Right cardiac atrium (tissue), 5 donors: ENCODE measurements around the gene BTK. TPM values are rescaled to one million over a fixed set of nuclear protein-coding genes. Genes with fewer than 3 reads are reported as not detected.
"Not testable (repeated sequence)": the region's sequence is repeated elsewhere in the genome, so short reads cannot be mapped to it uniquely, and the experiment has no call there.

Experiments
- ATAC-seq, 2 donors: fragments of 200-7000 bp; cut with Tn5 transposase; one replicate each; pipeline versions ENCODE4 v1.8.0 to v1.9.1; 2020; ENCODE audit warnings: moderate library complexity in 2 of 2, mild to moderate bottlenecking in 1 of 2
- DNase-seq, 3 donors: peaks; one replicate each; pipeline ENCODE4 v3.0.0-alpha.2; 2020
- H3K27ac ChIP-seq: one replicate; pipeline ENCODE4 v1.5.1; 2013; ENCODE audit warnings: mild to moderate bottlenecking, low read length, control low read depth, moderate library complexity
- H3K27me3 ChIP-seq: one replicate; pipeline ENCODE4 v1.6.1; 2013; ENCODE audit not compliant: control insufficient read depth, insufficient read depth
- H3K4me1 ChIP-seq: one replicate; pipeline ENCODE4 v1.6.1; 2013; ENCODE audit warnings: low read length; ENCODE audit not compliant: control insufficient read depth, insufficient read depth
- H3K4me3 ChIP-seq: one replicate; pipeline ENCODE4 v1.5.1; 2013; ENCODE audit warnings: low read length, control low read depth
- H3K9me3 ChIP-seq: one replicate; pipeline ENCODE4 v1.6.1; 2013; ENCODE audit warnings: low read length; ENCODE audit not compliant: control insufficient read depth
- WGBS: extraction: QIAGEN DNeasy Blood & Tissue Kit; methylation state at CpG from one replicate; pipeline ENCODE4 v1.1.7; 2013; 5-methylcytosine and 5-hydroxymethylcytosine counted together
- intact Hi-C, 4 donors: fragments of 100-400 bp; cut with DNase I; formaldehyde crosslinking; loops; one replicate each; pipeline versions ENCODE4 v1.11.0 to v1.14.0; 2022 to 2023
- polyA plus RNA-seq: library from polyadenylated mRNA; stranded (reverse); fragments of 200-250 nt; gene quantifications from one replicate; pipeline ENCODE4 v1.2.3, GENCODE V29; 2013
- total RNA-seq, 4 donors: library from RNA; stranded (reverse); fragmentation: NEBNext Ultra II Directional; extraction: Animal tissue kit (Norgen Biotek cat#: 25700); gene quantifications; one replicate each; pipeline ENCODE4 v1.2.1, GENCODE V29; 2021
- donor health status: healthy with polysubstance abuse.
- donor health status: DM: no; HTN: yes; CAD: no.
- donor health status: DM: no; HTN: no; CAD: no.
- donor health status: DM: no; HTN: yes; CAD: no; lungs with severe emphysema.
- donor health status: DM: yes; HTN: yes; CAD: no.

BTK gene
- total and polyA plus RNA-seq, 5 donors = 0.88 to 3.6 (median 3.0) TPM

DNA sequence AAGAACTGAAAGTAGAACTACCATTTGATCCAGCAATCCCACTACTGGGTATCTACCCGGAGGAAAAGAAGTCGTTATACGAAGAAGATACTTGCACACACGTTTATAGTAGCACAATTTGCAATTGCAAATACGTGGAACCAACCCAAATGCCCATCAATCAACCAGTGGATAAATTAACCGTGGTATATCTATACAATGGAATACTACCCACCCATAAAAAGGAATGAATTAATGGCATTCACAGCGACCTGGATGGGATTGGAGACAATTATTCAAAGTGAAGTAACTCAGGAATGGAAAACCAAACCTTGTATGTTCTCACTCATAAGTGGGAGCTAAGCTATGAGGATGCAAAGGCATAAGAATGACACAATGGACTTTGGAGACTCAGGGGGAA, 51.7 kb downstream of the BTK start:
- intact Hi-C loops, H3K27ac ChIP-seq, H3K4me3 ChIP-seq, DNase-seq, H3K9me3 ChIP-seq, ATAC-seq, H3K27me3 ChIP-seq, H3K4me1 ChIP-seq: not testable (repeated sequence)
- 68% methylated on average over 7 of the region's 7 CpGs for WGBS

DNA sequence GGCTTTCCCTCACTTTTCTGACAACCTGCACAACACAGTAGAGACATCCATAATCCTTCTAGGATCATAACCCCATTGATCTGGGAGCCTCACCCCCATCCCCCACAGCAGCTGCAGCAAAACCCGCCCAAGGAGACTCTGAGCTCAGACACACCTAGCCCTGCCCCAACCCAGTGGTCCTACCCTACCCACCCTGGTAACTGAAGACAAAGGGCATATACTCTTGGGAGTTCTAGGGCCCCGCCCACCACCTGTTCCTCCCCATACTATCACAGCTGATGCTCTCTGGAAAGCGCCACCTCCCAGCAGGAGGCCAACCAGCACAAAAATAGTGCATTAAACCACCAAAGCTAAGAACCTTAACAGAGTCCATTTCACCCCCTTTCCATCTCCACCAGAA, 59.4 kb downstream of the BTK start:
- H3K4me1 ChIP-seq, intact Hi-C loops, ATAC-seq, H3K4me3 ChIP-seq, H3K27me3 ChIP-seq, H3K27ac ChIP-seq, H3K9me3 ChIP-seq, DNase-seq: not testable (repeated sequence)
- 86% methylated on average over 3 of the region's 3 CpGs for WGBS

DNA sequence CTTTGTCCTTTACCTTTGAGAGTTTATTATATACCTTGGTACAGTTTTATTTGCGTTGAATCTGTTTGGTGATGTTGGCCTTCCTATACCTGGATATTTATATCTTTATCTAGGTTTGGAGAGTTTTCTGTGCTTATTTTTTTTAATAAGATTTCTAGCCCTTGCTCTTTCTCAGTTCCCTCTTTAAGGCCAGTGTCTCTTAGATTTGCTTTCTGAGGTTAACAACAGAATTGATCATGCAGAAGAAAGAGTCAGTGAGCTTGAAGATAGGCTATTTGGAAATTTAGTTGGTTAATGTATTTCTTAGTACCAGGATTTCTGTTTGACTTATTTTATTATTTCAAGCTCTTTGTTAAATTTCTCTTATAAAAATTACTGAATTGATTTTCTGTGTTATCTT, 82.2 kb downstream of the BTK start:
- Histone ChIP-seq H3K27me3 (no peaks in the 10 kb centered on the region), H3K4me1 (no peaks in the 10 kb centered on the region), H3K27ac (no peak overlapping the region), H3K9me3 (no peaks in the 10 kb centered on the region), H3K4me3 (no peak overlapping the region)
- no peak for ATAC-seq
- DNase-seq = no peak
- intact Hi-C loops = no loop called here
- 96% methylated on average over 1 of the region's 1 CpG for WGBS

Other genes starting within 250 kb of the BTK start
- gene DRP2, start 166.4 kb downstream of the BTK start, total RNA-seq = under 1 TPM; 0.03 to 0.17 (median 0.13) TPM
- gene DRP2, start 166.4 kb downstream of the BTK start, polyA plus RNA-seq = 0.27 TPM
- gene TAF7L, start 94.9 kb downstream of the BTK start, total RNA-seq = not detected
- not detected for gene TAF7L, start 94.9 kb downstream of the BTK start, polyA plus RNA-seq
- gene TIMM8A, start 37.4 kb downstream of the BTK start, total RNA-seq = 10 to 100 TPM; 14.4 to 20.3 (median 19.1) TPM
- 12.9 TPM for gene TIMM8A, start 37.4 kb downstream of the BTK start, polyA plus RNA-seq
- 100 to 1,000 TPM in 2 of 4 donors, 10 to 100 TPM in 2; 71.2 to 109 (median 99.8) TPM for gene RPL36A, start 4.8 kb upstream of the BTK start, total RNA-seq
- gene RPL36A, start 4.8 kb upstream of the BTK start, polyA plus RNA-seq = 1,005 TPM
- gene GLA, start 21.7 kb upstream of the BTK start, total RNA-seq = 10 to 100 TPM; 10.4 to 20.5 (median 17.9) TPM
- 20.7 TPM for gene GLA, start 21.7 kb upstream of the BTK start, polyA plus RNA-seq
- gene HNRNPH2, start 22.0 kb upstream of the BTK start, total RNA-seq = 10 to 100 TPM; 54.6 to 69.4 (median 58.8) TPM
- 53.3 TPM for gene HNRNPH2, start 22.0 kb upstream of the BTK start, polyA plus RNA-seq
- 10 to 100 TPM in 1 of 4 donors, 1 to 10 TPM in 3; 8.4 to 10.3 (median 8.7) TPM for gene ARMCX4, start 99.3 kb upstream of the BTK start, total RNA-seq
- 14.1 TPM for gene ARMCX4, start 99.3 kb upstream of the BTK start, polyA plus RNA-seq
- gene ARMCX1, start 164.4 kb upstream of the BTK start, total RNA-seq = 10 to 100 TPM; 35.3 to 45.6 (median 36.2) TPM
- gene ARMCX1, start 164.4 kb upstream of the BTK start, polyA plus RNA-seq = 31.2 TPM
- gene ARMCX6, start 231.8 kb upstream of the BTK start, total RNA-seq = 10 to 100 TPM; 27.6 to 45.3 (median 31.4) TPM
- 30.3 TPM for gene ARMCX6, start 231.8 kb upstream of the BTK start, polyA plus RNA-seq
- 10 to 100 TPM; 67.2 to 79.4 (median 71.9) TPM for gene ARMCX3, start 237.0 kb upstream of the BTK start, total RNA-seq
- gene ARMCX3, start 237.0 kb upstream of the BTK start, polyA plus RNA-seq = 42.0 TPM